ENCODE data around the gene ABCG8. TPM values are rescaled to one million over a fixed set of nuclear protein-coding genes. Genes with fewer than 3 reads are reported as not detected.

The ABCG8 gene
- polyA plus RNA-seq, 1 of the 3 experiments (the other 2 are of a cell fraction), result not detected

DNA sequence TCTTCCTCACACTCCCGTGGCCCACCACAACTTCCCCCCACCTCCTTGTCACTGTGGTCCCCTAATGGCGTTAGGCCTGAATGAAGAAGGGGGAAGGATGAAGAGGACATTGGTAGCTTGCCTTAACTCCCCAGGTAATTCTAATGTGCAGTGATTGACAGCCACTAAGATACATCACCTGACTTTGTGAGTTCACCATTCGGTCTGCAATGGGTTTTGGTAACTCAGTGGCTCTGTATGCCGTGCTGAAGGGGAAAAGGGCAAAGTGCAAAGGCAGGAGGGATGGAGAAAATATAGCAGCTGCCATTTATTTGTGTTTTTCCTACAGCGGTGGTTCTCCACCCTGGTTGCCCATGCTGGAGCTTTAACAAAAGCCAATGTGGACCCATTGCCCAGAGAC, 42.2 kb downstream of the ABCG8 start:
- H2AFZ ChIP-seq (ENCODE audit: low read depth), result no peak overlapping the region
- ChIA-PET CTCF (interaction anchor here (0.8 to 1.1 kb wide), 3 partner anchors 17 to 70 kb away, joined by 3 read pairs; no protein-coding TSS in a partner anchor), POLR2A (no interaction called here)
- TF ChIP-seq FOXJ3 (CRISPR knock-in tag; IDR thresholded peaks at IDR 0.05) (no peak), GABPA (IDR thresholded peaks at IDR 0.05; ENCODE audit: low read depth) (no peak), FOXM1 (IDR thresholded peaks at IDR 0.05; ENCODE audit: low read depth) (no peak), TEAD4 (IDR thresholded peaks at IDR 0.05; ENCODE audit: borderline replicate concordance, insufficient read depth) (no peak), TAF1 (IDR thresholded peaks at IDR 0.05; ENCODE audit: borderline replicate concordance, low read depth, low read length) (no peak), CHD2 (IDR thresholded peaks at IDR 0.05; ENCODE audit: low read length, partially characterized antibody) (no peak), MXI1 (IDR thresholded peaks at IDR 0.05; ENCODE audit: low read depth, low read length) (no peak)
- TF ChIP-seq, protein P1, sequence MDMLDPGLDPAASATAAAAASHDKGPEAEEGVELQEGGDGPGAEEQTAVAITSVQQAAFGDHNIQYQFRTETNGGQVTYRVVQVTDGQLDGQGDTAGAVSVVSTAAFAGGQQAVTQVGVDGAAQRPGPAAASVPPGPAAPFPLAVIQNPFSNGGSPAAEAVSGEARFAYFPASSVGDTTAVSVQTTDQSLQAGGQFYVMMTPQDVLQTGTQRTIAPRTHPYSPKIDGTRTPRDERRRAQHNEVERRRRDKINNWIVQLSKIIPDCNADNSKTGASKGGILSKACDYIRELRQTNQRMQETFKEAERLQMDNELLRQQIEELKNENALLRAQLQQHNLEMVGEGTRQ (IDR thresholded peaks at IDR 0.05; ENCODE audit: borderline replicate concordance, low read depth, low read length), result no peak
- H3K27me3 ChIP-seq (ENCODE audit: insufficient read depth), result no peaks in the 10 kb centered on the region
- WGBS (ENCODE audit: low lambda C conversion rate), result 88% methylated on average over 5 of the region's 5 CpGs
- no peaks in the 10 kb centered on the region for H3K9me2 ChIP-seq
- no peak overlapping the region for H3K27ac ChIP-seq (ENCODE audit: low read depth in 2 of 2, low read length in 1 of 2)
- no peak overlapping the region for H3K4me2 ChIP-seq
- no peak for DNase-seq
- H3K79me2 ChIP-seq (ENCODE audit: insufficient read depth), result no peaks in the 10 kb centered on the region
- peaks cover 0 to 7% of the 10 kb centered on the region in 2 experiments; a peak in 1 of 4 replicates for H3K4me1 ChIP-seq (ENCODE audit: control insufficient read depth in 1 of 2, insufficient read depth in 2 of 2, low read depth in 1 of 2, low read length in 1 of 2)
- no peak overlapping the region for H3K4me3 ChIP-seq (ENCODE audit: low read depth in 2 of 2, low read length in 1 of 2)
- no peaks in the 10 kb centered on the region for H3K9me3 ChIP-seq
- H3K36me3 ChIP-seq (replicated peaks in 1 of 2; ENCODE audit: control insufficient read depth in 1 of 2, insufficient read depth in 2 of 2, low read length in 1 of 2), result peaks cover 6% of the 10 kb centered on the region in 2 experiments
- H4K20me1 ChIP-seq (ENCODE audit: insufficient read depth), result no peaks in the 10 kb centered on the region
- H3K9ac ChIP-seq, result no peak overlapping the region
- peaks cover 4% of the 10 kb centered on the region for H3F3A ChIP-seq (replicated peaks; ENCODE audit: insufficient read depth)

DNA sequence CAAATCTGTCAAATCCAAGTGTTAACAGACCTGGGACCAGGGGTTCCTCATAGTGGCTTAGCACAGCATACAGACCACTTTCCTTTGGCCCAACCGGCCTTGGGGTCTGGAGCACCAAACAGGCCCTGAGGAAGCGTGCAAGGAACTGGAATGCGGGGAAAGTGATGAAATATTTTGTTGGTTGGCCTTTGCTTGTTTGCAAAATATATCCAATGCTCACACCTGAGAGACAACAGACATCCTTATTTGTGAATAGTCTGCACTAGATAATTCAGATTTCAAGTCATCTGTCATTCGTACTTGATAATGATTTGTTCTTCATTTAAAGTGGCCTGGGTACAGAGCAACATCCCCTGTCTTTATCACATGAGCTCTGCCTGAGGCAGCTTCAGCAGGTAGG, 43.5 kb downstream of the ABCG8 start:
- Histone ChIP-seq H3K9ac (no peak overlapping the region), H3K9me3 (no peaks in the 10 kb centered on the region), H2AFZ (ENCODE audit: low read depth) (no peak overlapping the region), H3K4me1 (ENCODE audit: control insufficient read depth in 1 of 2, insufficient read depth in 2 of 2, low read depth in 1 of 2, low read length in 1 of 2) (peaks cover 0 to 7% of the 10 kb centered on the region in 2 experiments; a peak in 1 of 4 replicates), H4K20me1 (ENCODE audit: insufficient read depth) (no peaks in the 10 kb centered on the region), H3K4me3 (ENCODE audit: low read depth in 2 of 2, low read length in 1 of 2) (no peak overlapping the region), H3K36me3 (replicated peaks in 1 of 2; ENCODE audit: control insufficient read depth in 1 of 2, insufficient read depth in 2 of 2, low read length in 1 of 2) (peaks cover 14 to 20% of the 10 kb centered on the region in 2 experiments), H3K4me2 (no peak overlapping the region), H3F3A (replicated peaks; ENCODE audit: insufficient read depth) (peaks cover 4% of the 10 kb centered on the region), H3K79me2 (ENCODE audit: insufficient read depth) (no peaks in the 10 kb centered on the region), H3K27ac (ENCODE audit: low read depth in 2 of 2, low read length in 1 of 2) (no peak overlapping the region), H3K27me3 (ENCODE audit: insufficient read depth) (no peaks in the 10 kb centered on the region), H3K9me2 (no peaks in the 10 kb centered on the region)
- 89% methylated on average over 4 of the region's 4 CpGs for WGBS (ENCODE audit: low lambda C conversion rate)
- ChIA-PET POLR2A (interaction anchor here (0.6 kb wide), 1 partner anchor 37 kb away, joined by 3 read pairs; no protein-coding TSS in a partner anchor), CTCF (interaction anchor here (0.9 to 1.4 kb wide), 5 partner anchors 12 to 277 kb away, joined by 3 to 4 read pairs (median 3); no protein-coding TSS in a partner anchor)
- no peak for TF ChIP-seq RXRA (IDR thresholded peaks at IDR 0.05; ENCODE audit: borderline replicate concordance, low read depth)
- peak; percentile 34; the same call in 1 of the 2 replicates for TF ChIP-seq GATA2 (CRISPR knock-in tag; IDR thresholded peaks at IDR 0.05)
- no peak for TF ChIP-seq SIN3A (IDR thresholded peaks at IDR 0.05; ENCODE audit: borderline replicate concordance, low read depth, low read length)
- TF ChIP-seq, protein P2, sequence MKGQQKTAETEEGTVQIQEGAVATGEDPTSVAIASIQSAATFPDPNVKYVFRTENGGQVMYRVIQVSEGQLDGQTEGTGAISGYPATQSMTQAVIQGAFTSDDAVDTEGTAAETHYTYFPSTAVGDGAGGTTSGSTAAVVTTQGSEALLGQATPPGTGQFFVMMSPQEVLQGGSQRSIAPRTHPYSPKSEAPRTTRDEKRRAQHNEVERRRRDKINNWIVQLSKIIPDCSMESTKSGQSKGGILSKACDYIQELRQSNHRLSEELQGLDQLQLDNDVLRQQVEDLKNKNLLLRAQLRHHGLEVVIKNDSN (IDR thresholded peaks at IDR 0.05; ENCODE audit: borderline replicate concordance, low read depth), result no peak
- no peak for TF ChIP-seq TEAD4 (IDR thresholded peaks at IDR 0.05; ENCODE audit: borderline replicate concordance, insufficient read depth)
- no peak for TF ChIP-seq MXI1 (IDR thresholded peaks at IDR 0.05; ENCODE audit: low read depth, low read length)
- TF ChIP-seq RAD21 (IDR thresholded peaks at IDR 0.05; ENCODE audit: low read length), result no peak
- TF ChIP-seq EP300 (IDR thresholded peaks at IDR 0.05; ENCODE audit: borderline replicate concordance in 1 of 2, low read depth in 1 of 2, low read length in 1 of 2), result no peak
- TF ChIP-seq FOXJ3 (CRISPR knock-in tag; IDR thresholded peaks at IDR 0.05), result no peak
- no peak for TF ChIP-seq TAF1 (IDR thresholded peaks at IDR 0.05; ENCODE audit: borderline replicate concordance, low read depth, low read length)
- TF ChIP-seq NRF1 (IDR thresholded peaks at IDR 0.05; ENCODE audit: low read depth, low read length), result no peak
- no peak for TF ChIP-seq YY1 (IDR thresholded peaks at IDR 0.05; ENCODE audit: low read depth)
- TF ChIP-seq CHD2 (IDR thresholded peaks at IDR 0.05; ENCODE audit: low read length, partially characterized antibody), result peak; percentile 20
- no peak for TF ChIP-seq SMC3 (IDR thresholded peaks at IDR 0.05; ENCODE audit: low read depth, low read length)
- no peak for TF ChIP-seq MEF2A (IDR thresholded peaks at IDR 0.05; ENCODE audit: borderline replicate concordance, low read depth)
- no peak for TF ChIP-seq RFX5 (IDR thresholded peaks at IDR 0.05; ENCODE audit: low read length)
- TF ChIP-seq, protein P3, sequence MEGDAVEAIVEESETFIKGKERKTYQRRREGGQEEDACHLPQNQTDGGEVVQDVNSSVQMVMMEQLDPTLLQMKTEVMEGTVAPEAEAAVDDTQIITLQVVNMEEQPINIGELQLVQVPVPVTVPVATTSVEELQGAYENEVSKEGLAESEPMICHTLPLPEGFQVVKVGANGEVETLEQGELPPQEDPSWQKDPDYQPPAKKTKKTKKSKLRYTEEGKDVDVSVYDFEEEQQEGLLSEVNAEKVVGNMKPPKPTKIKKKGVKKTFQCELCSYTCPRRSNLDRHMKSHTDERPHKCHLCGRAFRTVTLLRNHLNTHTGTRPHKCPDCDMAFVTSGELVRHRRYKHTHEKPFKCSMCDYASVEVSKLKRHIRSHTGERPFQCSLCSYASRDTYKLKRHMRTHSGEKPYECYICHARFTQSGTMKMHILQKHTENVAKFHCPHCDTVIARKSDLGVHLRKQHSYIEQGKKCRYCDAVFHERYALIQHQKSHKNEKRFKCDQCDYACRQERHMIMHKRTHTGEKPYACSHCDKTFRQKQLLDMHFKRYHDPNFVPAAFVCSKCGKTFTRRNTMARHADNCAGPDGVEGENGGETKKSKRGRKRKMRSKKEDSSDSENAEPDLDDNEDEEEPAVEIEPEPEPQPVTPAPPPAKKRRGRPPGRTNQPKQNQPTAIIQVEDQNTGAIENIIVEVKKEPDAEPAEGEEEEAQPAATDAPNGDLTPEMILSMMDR (IDR thresholded peaks at IDR 0.05), result no peak
- no peak for TF ChIP-seq JUND (IDR thresholded peaks at IDR 0.05)
- TF ChIP-seq FOXM1 (IDR thresholded peaks at IDR 0.05; ENCODE audit: low read depth), result no peak
- TF ChIP-seq EZH2phosphoT487 (IDR thresholded peaks at IDR 0.05; ENCODE audit: borderline replicate concordance, low read depth), result no peak
- TF ChIP-seq RCOR1 (IDR thresholded peaks at IDR 0.05; ENCODE audit: low read length), result peak; percentile 42; the same call in 1 of the 2 replicates
- DNase-seq, result peak; percentile 52
